Peyer's patch (tissue), 4 donors: Measurements from ENCODE around the gene BMPR1A. TPM values are rescaled to one million over a fixed set of nuclear protein-coding genes. Genes with fewer than 3 reads are reported as not detected.

Experiments used
- DNase-seq, 3 donors: peaks; one replicate each; pipeline ENCODE4 v3.0.0-alpha.2; 2017 to 2019
- H3K27ac ChIP-seq, 4 donors: fragments of 200-600 bp; sonication (generic); one replicate each; pipeline ENCODE4 v1.5.1; 2016 to 2019
- H3K27me3 ChIP-seq, 2 donors: fragments of 200-600 bp; sonication (generic); one replicate each; pipeline ENCODE4 v1.5.1; 2019
- H3K36me3 ChIP-seq, 3 donors: fragments of 200-600 bp; sonication (generic); one replicate each; pipeline ENCODE4 v1.5.1; 2016 to 2019
- H3K4me1 ChIP-seq, 4 donors: fragments of 200-600 bp; sonication (generic); one replicate each; pipeline ENCODE4 v1.5.1; 2016 to 2019
- H3K4me3 ChIP-seq, 4 donors: fragments of 200-600 bp; sonication (generic); 1 replicate in 3 of 4; 2 replicates in 1 of 4; pipeline ENCODE4 v1.5.1; 2016 to 2019; ENCODE audit warnings: mild to moderate bottlenecking in 1 of 4
- H3K9me3 ChIP-seq, 4 donors: fragments of 200-600 bp; sonication (generic); one replicate each; pipeline ENCODE4 v1.5.1; 2016 to 2019; ENCODE audit warnings: mild to moderate bottlenecking in 1 of 4
- POLR2A ChIP-seq, 2 donors: fragments of 450-650 bp; IDR thresholded peaks; one replicate each; pipeline ENCODE4 v1.5.1; 2017; ENCODE audit warnings: antibody characterized with exemption in 2 of 2, mild to moderate bottlenecking in 2 of 2, moderate library complexity in 2 of 2
- total RNA-seq, 4 donors: library from RNA; depleted of rRNA; stranded (reverse); fragments of >200 nt; gene quantifications; one replicate each; pipeline ENCODE4 v1.1.0, GENCODE V29; 2016
- TF ChIP-seq, protein P1 (sequence below), 6 experiments: fragments of 450-650 bp in 4 of 6; fragments of 200-600 bp in 2 of 6; sonication (generic) in 1 of 6; IDR thresholded peaks; one replicate each; pipeline ENCODE4 v1.5.1; 2017 to 2019; ENCODE audit warnings: antibody characterized with exemption in 6 of 6, mild to moderate bottlenecking in 3 of 6, moderate library complexity in 1 of 6

BMPR1A gene
- total RNA-seq, 4 donors from 2014 or later, result 17.1 to 40.1 (median 24.9) TPM

DNA sequence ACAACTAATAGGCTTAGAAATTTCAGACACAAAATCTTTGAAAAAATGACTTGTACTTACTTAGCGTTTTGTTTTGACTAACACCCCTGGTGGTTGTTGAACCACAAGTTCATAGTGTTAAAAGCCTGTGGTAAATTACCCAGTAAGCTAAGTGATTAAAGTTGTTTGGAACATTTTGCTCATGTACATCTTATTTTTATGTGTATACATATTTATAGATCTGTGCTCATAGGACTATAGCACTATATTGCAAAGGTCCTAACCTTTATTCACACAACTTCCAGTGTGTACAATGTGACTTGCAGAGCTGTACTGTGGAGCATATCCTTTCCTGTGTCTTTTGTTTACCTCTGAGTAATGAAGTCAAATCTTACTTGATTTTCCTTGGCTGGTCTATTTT, 79.6 kb downstream of the BMPR1A start:
- no peaks in the 10 kb centered on the region for H3K36me3 ChIP-seq
- H3K27ac ChIP-seq, result no peak overlapping the region
- peaks cover 0 to 6% (median 0%) of the 10 kb centered on the region in 4 donors for H3K4me1 ChIP-seq
- no peaks in the 10 kb centered on the region for H3K27me3 ChIP-seq
- H3K9me3 ChIP-seq, result no peaks in the 10 kb centered on the region
- H3K4me3 ChIP-seq, result no peak overlapping the region
- no peak for DNase-seq
- TF ChIP-seq, protein P1, sequence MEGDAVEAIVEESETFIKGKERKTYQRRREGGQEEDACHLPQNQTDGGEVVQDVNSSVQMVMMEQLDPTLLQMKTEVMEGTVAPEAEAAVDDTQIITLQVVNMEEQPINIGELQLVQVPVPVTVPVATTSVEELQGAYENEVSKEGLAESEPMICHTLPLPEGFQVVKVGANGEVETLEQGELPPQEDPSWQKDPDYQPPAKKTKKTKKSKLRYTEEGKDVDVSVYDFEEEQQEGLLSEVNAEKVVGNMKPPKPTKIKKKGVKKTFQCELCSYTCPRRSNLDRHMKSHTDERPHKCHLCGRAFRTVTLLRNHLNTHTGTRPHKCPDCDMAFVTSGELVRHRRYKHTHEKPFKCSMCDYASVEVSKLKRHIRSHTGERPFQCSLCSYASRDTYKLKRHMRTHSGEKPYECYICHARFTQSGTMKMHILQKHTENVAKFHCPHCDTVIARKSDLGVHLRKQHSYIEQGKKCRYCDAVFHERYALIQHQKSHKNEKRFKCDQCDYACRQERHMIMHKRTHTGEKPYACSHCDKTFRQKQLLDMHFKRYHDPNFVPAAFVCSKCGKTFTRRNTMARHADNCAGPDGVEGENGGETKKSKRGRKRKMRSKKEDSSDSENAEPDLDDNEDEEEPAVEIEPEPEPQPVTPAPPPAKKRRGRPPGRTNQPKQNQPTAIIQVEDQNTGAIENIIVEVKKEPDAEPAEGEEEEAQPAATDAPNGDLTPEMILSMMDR (IDR thresholded peaks at IDR 0.05), result no peak
- no peak for TF ChIP-seq POLR2A (IDR thresholded peaks at IDR 0.05)

GRCh38 chr10:86837663-86838062, 81.2 kb downstream of the BMPR1A start:
- Histone ChIP-seq H3K4me1 (peaks cover 0 to 6% (median 0%) of the 10 kb centered on the region in 4 donors), H3K27me3 (no peaks in the 10 kb centered on the region), H3K36me3 (no peaks in the 10 kb centered on the region), H3K4me3 (no peak overlapping the region), H3K9me3 (no peaks in the 10 kb centered on the region), H3K27ac (no peak overlapping the region)
- no peak for DNase-seq
- TF ChIP-seq, protein P1 (IDR thresholded peaks at IDR 0.05), result no peak
- TF ChIP-seq POLR2A (IDR thresholded peaks at IDR 0.05), result no peak

DNA sequence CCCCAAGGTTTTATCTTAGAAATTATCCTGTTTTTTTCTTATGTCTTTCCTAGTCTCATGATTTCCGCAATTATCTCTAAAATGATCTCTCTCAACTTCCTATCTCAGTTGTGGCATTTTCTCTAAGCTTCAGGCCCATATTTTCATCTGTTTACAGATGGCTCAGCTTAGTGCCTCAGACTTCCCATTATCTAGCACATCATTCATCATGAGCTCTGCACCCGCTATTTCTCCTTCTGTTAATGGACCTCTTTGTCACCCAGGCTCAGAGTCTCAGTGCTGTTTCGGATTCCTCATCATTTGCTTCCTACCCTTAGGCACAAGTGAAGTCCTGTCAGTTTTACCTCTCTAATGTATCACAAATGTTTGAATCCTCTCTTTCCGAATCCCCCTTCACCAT, 84.1 kb downstream of the BMPR1A start:
- Histone ChIP-seq H3K9me3 (no peaks in the 10 kb centered on the region), H3K27me3 (no peaks in the 10 kb centered on the region), H3K27ac (no peak overlapping the region), H3K36me3 (peaks cover 0 to 9% (median 0%) of the 10 kb centered on the region in 3 donors), H3K4me3 (no peak overlapping the region), H3K4me1 (peaks cover 0 to 6% (median 0%) of the 10 kb centered on the region in 4 donors)
- no peak for DNase-seq
- TF ChIP-seq POLR2A (IDR thresholded peaks at IDR 0.05), result no peak
- TF ChIP-seq, protein P1 (IDR thresholded peaks at IDR 0.05), result no peak

- H3K27me3 ChIP-seq, result no peaks in the 10 kb centered on the region
- TF ChIP-seq, protein P1 (IDR thresholded peaks at IDR 0.05), result no peak
- no peak for TF ChIP-seq POLR2A (IDR thresholded peaks at IDR 0.05)
- peaks cover 0 to 9% (median 0%) of the 10 kb centered on the region in 3 donors for H3K36me3 ChIP-seq
- H3K27ac ChIP-seq, result no peak overlapping the region
- DNase-seq, result no peak
- H3K9me3 ChIP-seq, result no peaks in the 10 kb centered on the region
- no peak overlapping the region for H3K4me3 ChIP-seq
- H3K4me1 ChIP-seq, result no peaks in the 10 kb centered on the region
These were observed 89.7 kb downstream of the BMPR1A start for GRCh38 chr10:86846088-86846487.

- H3K4me3 ChIP-seq, result no peak overlapping the region
- H3K4me1 ChIP-seq, result no peaks in the 10 kb centered on the region
- H3K27ac ChIP-seq, result no peak overlapping the region
- H3K9me3 ChIP-seq, result no peaks in the 10 kb centered on the region
- H3K27me3 ChIP-seq, result no peaks in the 10 kb centered on the region
- DNase-seq, result no peak
- TF ChIP-seq POLR2A (IDR thresholded peaks at IDR 0.05), result no peak
- peaks cover 0 to 9% (median 0%) of the 10 kb centered on the region in 3 donors for H3K36me3 ChIP-seq
These were observed 92.3 kb downstream of the BMPR1A start for GRCh38 chr10:86848747-86849146.

GRCh38 chr10:86849181-86849894, 92.9 kb downstream of the BMPR1A start:
- Histone ChIP-seq H3K27me3 (no peaks in the 10 kb centered on the region), H3K4me3 (no peak overlapping the region), H3K27ac (no peak overlapping the region), H3K9me3 (no peaks in the 10 kb centered on the region), H3K36me3 (peaks cover 0 to 9% (median 0%) of the 10 kb centered on the region in 3 donors), H3K4me1 (no peaks in the 10 kb centered on the region)
- TF ChIP-seq, protein P1 (IDR thresholded peaks at IDR 0.05), result no peak
- no peak for TF ChIP-seq POLR2A (IDR thresholded peaks at IDR 0.05)
- DNase-seq, result no peak
